HepG2 (cell line): ENCODE results near the gene ATR. TPM values are rescaled to one million over a fixed set of nuclear protein-coding genes. Genes with fewer than 3 reads are reported as not detected.

Experiments
- CENPX ChIP-seq: sonication (generic); formaldehyde crosslinking; IDR thresholded peaks from 2 replicates; pipeline ENCODE4 v1.9.0; 2021; ENCODE audit warnings: mild to moderate bottlenecking, missing genetic modification reagents, moderate library complexity
- FOXA3 ChIP-seq: IDR thresholded peaks from 2 replicates; pipeline ENCODE4 v1.6.1; 2016; ENCODE audit warnings: missing genetic modification reagents, missing compliant biosample characterization
- FOXM1 ChIP-seq: sonication (generic); formaldehyde crosslinking; IDR thresholded peaks from 2 replicates; pipeline ENCODE4 v1.5.0; 2020; ENCODE audit warnings: missing genetic modification reagents
- JUND ChIP-seq: sonication (generic); formaldehyde crosslinking; IDR thresholded peaks from 2 replicates; pipeline ENCODE4 v1.8.0; 2022; ENCODE audit warnings: mild to moderate bottlenecking, missing genetic modification reagents
- KLF11 ChIP-seq: IDR thresholded peaks from 2 replicates; pipeline ENCODE4 v1.6.1; 2016; ENCODE audit warnings: missing compliant biosample characterization
- MBD4 ChIP-seq: IDR thresholded peaks from 2 replicates; pipeline ENCODE4 v1.6.1; 2012; ENCODE audit warnings: low read length, inconsistent platforms, borderline replicate concordance
- PATZ1 ChIP-seq: sonication (generic); formaldehyde crosslinking; IDR thresholded peaks from 2 replicates; pipeline ENCODE4 v1.4.0; 2020; ENCODE audit warnings: missing genetic modification reagents
- PCBP2 ChIP-seq: fragments of 200-400 bp; formaldehyde crosslinking; optimal IDR thresholded peaks from 2 replicates; pipeline ENCODE3; 2018; ENCODE audit warnings: low read length, low read depth; ENCODE audit not compliant: poor library complexity, severe bottlenecking
- RAD51 ChIP-seq: fragments of 450-650 bp; IDR thresholded peaks from 2 replicates; pipeline ENCODE4 v1.6.1; 2016; ENCODE audit warnings: borderline replicate concordance
- SIX4 ChIP-seq: sonication (generic); formaldehyde crosslinking; IDR thresholded peaks from 2 replicates; pipeline ENCODE4 v1.4.0; 2020; ENCODE audit warnings: missing genetic modification reagents
- TEAD3 ChIP-seq: optimal IDR thresholded peaks from 2 replicates; pipeline ENCODE3; 2016; ENCODE audit warnings: borderline replicate concordance
- TGIF2 ChIP-seq: IDR thresholded peaks from 2 replicates; pipeline ENCODE4 v1.6.1; 2016; ENCODE audit warnings: control low read depth, missing compliant biosample characterization
- ZBTB44 ChIP-seq: sonication (generic); formaldehyde crosslinking; IDR thresholded peaks from 2 replicates; pipeline ENCODE4 v1.4.0; 2020; ENCODE audit warnings: missing genetic modification reagents
- ZNF121 ChIP-seq: sonication (generic); formaldehyde crosslinking; IDR thresholded peaks from 2 replicates; pipeline ENCODE4 v1.5.0; 2020; ENCODE audit warnings: mild to moderate bottlenecking, missing genetic modification reagents
- ZNF407 ChIP-seq: sonication (generic); formaldehyde crosslinking; IDR thresholded peaks from one replicate; pipeline ENCODE4 v1.5.1; 2020; ENCODE audit warnings: mild to moderate bottlenecking, missing genetic modification reagents; ENCODE audit errors: not compliant biosample characterization
- ZNF530 ChIP-seq: sonication (generic); formaldehyde crosslinking; IDR thresholded peaks from 2 replicates; pipeline ENCODE4 v1.5.0; 2020; ENCODE audit warnings: low read depth, mild to moderate bottlenecking, missing genetic modification reagents
- ZNF746 ChIP-seq: sonication (generic); formaldehyde crosslinking; IDR thresholded peaks from 2 replicates; pipeline ENCODE4 v1.8.0; 2022; ENCODE audit warnings: mild to moderate bottlenecking, missing genetic modification reagents
- ZNF782 ChIP-seq: sonication (generic); formaldehyde crosslinking; IDR thresholded peaks from 2 replicates; pipeline ENCODE4 v1.4.0; 2020; ENCODE audit warnings: missing genetic modification reagents, mild to moderate bottlenecking, borderline replicate concordance
- ZSCAN25 ChIP-seq: sonication (generic); formaldehyde crosslinking; IDR thresholded peaks from 2 replicates; pipeline ENCODE4 v1.8.0; 2022; ENCODE audit warnings: mild to moderate bottlenecking, missing genetic modification reagents
- polyA plus RNA-seq, 8 experiments: library from polyadenylated mRNA; depleted of rRNA in 3 of 8; stranded (reverse) in 7 of 8; unstranded in 1 of 8; fragments of >200 nt; fragmentation: Illumina TruSeq in 4 of 8; extraction: Trizol in 4 of 8; gene quantifications; 2 replicates each; pipeline versions ENCODE4 v1.2.1 to v1.2.3, GENCODE V29; 2011 to 2016; ENCODE audit warnings: low read depth in 4 of 8, missing spikeins in 1 of 8, mixed read lengths in 1 of 8; ENCODE audit not compliant: insufficient read depth in 1 of 8
- total RNA-seq, 5 experiments: library from RNA; depleted of rRNA; stranded (reverse); fragments of >200 nt; fragmentation: Illumina TruSeq; extraction: Trizol; gene quantifications; 2 replicates each; pipeline ENCODE4 v1.2.3, GENCODE V29; 2016; ENCODE audit warnings: low read depth in 1 of 5

ATR gene
- total and polyA plus RNA-seq, 2 of the 13 experiments (the other 11 are each of a cell fraction or from before 2014, with no cell fraction given), result 6.6 to 17.0 TPM

- TF ChIP-seq ZNF407 (CRISPR knock-in tag), result no peak
- no peak for TF ChIP-seq ZNF530 (CRISPR knock-in tag)
- peak; percentile 89 for TF ChIP-seq TGIF2 (CRISPR knock-in tag)
- 0 out of 2 replicates have a peak, but pooled peaks have one; percentile 73 for TF ChIP-seq KLF11
- TF ChIP-seq ZNF121, result no peak
- peak; percentile 26; the same call in 1 of the 2 replicates for TF ChIP-seq FOXA3
- no peak for TF ChIP-seq RAD51
- TF ChIP-seq FOXM1 (CRISPR knock-in tag), result no peak
- TF ChIP-seq CENPX, result no peak
- no peak for TF ChIP-seq MBD4
- peak; percentile 47; the same call in 1 of the 2 replicates for TF ChIP-seq SIX4 (CRISPR knock-in tag)
- peak; percentile 79 for TF ChIP-seq TEAD3 (CRISPR knock-in tag)
- peak; percentile 66; the same call in 1 of the 2 replicates for TF ChIP-seq JUND (CRISPR knock-in tag)
- TF ChIP-seq ZSCAN25, result peak; percentile 77; the same call in 1 of the 2 replicates
- peak; percentile 71; the same call in 1 of the 2 replicates for TF ChIP-seq PATZ1
- TF ChIP-seq ZBTB44, result no peak
- TF ChIP-seq ZNF782 (CRISPR knock-in tag), result no peak
- TF ChIP-seq ZNF746 (CRISPR knock-in tag), result 0 out of 2 replicates have a peak, but pooled peaks have one; percentile 59
- no peak for TF ChIP-seq PCBP2
Measured at GRCh38 chr3:142595951-142596725, 17.6 kb upstream of the ATR start, which contains the start of gene PLS1 (continued).
